GM23338 (cell line): ENCODE measurements around the gene OR10G4. TPM values are rescaled to one million over a fixed set of nuclear protein-coding genes. Genes with fewer than 3 reads are reported as not detected.

Experiments used
- ATAC-seq: fragments of 200-7000 bp; cut with Tn5 transposase; 3 replicates; pipeline ENCODE4 v1.9.1; 2020
- DNase-seq: peaks from one replicate; pipeline ENCODE4 v3.0.0-alpha.2; 2015; ENCODE audit warnings: low spot score
- H2AFZ ChIP-seq: fragments of 200-600 bp; sonication (generic); 2 replicates; pipeline ENCODE4 v1.8.0; 2016; ENCODE audit warnings: antibody characterized with exemption, mild to moderate bottlenecking, moderate library complexity
- H3F3A ChIP-seq: fragments of 200-600 bp; sonication (generic); replicated peaks from 2 replicates; pipeline ENCODE4 v1.8.0; 2017; ENCODE audit warnings: antibody characterized with exemption, mixed run types, low read depth
- H3K27ac ChIP-seq: fragments of 200-600 bp; sonication (generic); 2 replicates; pipeline ENCODE4 v1.6.1; 2016; ENCODE audit warnings: low read depth
- H3K27me3 ChIP-seq: fragments of 200-600 bp; sonication (generic); 2 replicates; pipeline ENCODE4 v1.8.0; 2016; ENCODE audit warnings: mild to moderate bottlenecking, mixed run types, moderate library complexity; ENCODE audit not compliant: insufficient read depth
- H3K36me3 ChIP-seq: fragments of 200-600 bp; sonication (generic); 2 replicates; pipeline ENCODE4 v1.8.0; 2016; ENCODE audit warnings: mild to moderate bottlenecking; ENCODE audit not compliant: insufficient read depth
- H3K4me1 ChIP-seq: fragments of 200-600 bp; sonication (generic); 2 replicates; pipeline ENCODE4 v1.8.0; 2016; ENCODE audit warnings: mild to moderate bottlenecking, moderate library complexity; ENCODE audit not compliant: insufficient read depth
- H3K4me2 ChIP-seq: fragments of 200-600 bp; sonication (generic); 2 replicates; pipeline ENCODE4 v1.7.1; 2017; ENCODE audit warnings: mixed run types
- H3K4me3 ChIP-seq: fragments of 200-600 bp; sonication (generic); 2 replicates; pipeline ENCODE4 v1.6.1; 2016; ENCODE audit warnings: mixed run types
- H3K79me2 ChIP-seq: fragments of 200-600 bp; sonication (generic); replicated peaks from 2 replicates; pipeline ENCODE4 v1.8.0; 2017; ENCODE audit warnings: mild to moderate bottlenecking; ENCODE audit not compliant: insufficient read depth
- H3K9me2 ChIP-seq: fragments of 200-600 bp; sonication (generic); 2 replicates; pipeline ENCODE4 v1.8.0; 2017; ENCODE audit not compliant: insufficient read depth
- H4K20me1 ChIP-seq: fragments of 200-600 bp; sonication (generic); replicated peaks from 2 replicates; pipeline ENCODE4 v1.8.0; 2017; ENCODE audit warnings: mild to moderate bottlenecking; ENCODE audit not compliant: insufficient read depth
- H3K27ac Mint-ChIP-seq: 2 replicates; pipeline ENCODE4 v1.8.0; 2020; ENCODE audit warnings: inconsistent platforms, mild to moderate bottlenecking, moderate library complexity, mixed read lengths
- H3K27me3 Mint-ChIP-seq: 3 replicates; pipeline ENCODE4 v1.8.0; 2022; ENCODE audit warnings: low read depth, mild to moderate bottlenecking, moderate library complexity, mixed read lengths, inconsistent platforms; ENCODE audit not compliant: insufficient read depth, poor library complexity
- H3K36me3 Mint-ChIP-seq: 3 replicates; pipeline ENCODE4 v1.8.0; 2021; ENCODE audit warnings: low read depth, mild to moderate bottlenecking, inconsistent platforms, moderate library complexity, mixed read lengths
- H3K4me1 Mint-ChIP-seq: 3 replicates; pipeline ENCODE4 v1.8.0; 2020; ENCODE audit warnings: mild to moderate bottlenecking, inconsistent platforms, mixed read lengths
- H3K4me3 Mint-ChIP-seq: 3 replicates; pipeline ENCODE4 v1.8.0; 2021; ENCODE audit warnings: moderate library complexity, mild to moderate bottlenecking, inconsistent platforms, mixed read lengths
- H3K9me3 Mint-ChIP-seq: 3 replicates; pipeline ENCODE4 v1.8.0; 2020; ENCODE audit warnings: moderate library complexity, mild to moderate bottlenecking, inconsistent platforms, mixed read lengths
- CREB1 ChIP-seq: fragments of 250-450 bp; sonication (Bioruptor Pico); IDR thresholded peaks from 2 replicates; pipeline ENCODE4 v1.5.0; 2020; ENCODE audit warnings: low read depth, mild to moderate bottlenecking, moderate library complexity
- EZH2 ChIP-seq: fragments of 200-600 bp; sonication (generic); IDR thresholded peaks from one replicate; pipeline ENCODE4 v1.8.0; 2017; ENCODE audit warnings: antibody characterized with exemption, mild to moderate bottlenecking, low read depth; ENCODE audit not compliant: unreplicated experiment
- EZH2phosphoT487 ChIP-seq: fragments of 200-600 bp; sonication (generic); IDR thresholded peaks from one replicate; pipeline ENCODE4 v1.8.1; 2018; ENCODE audit warnings: antibody characterized with exemption; ENCODE audit not compliant: unreplicated experiment
- JUNB ChIP-seq: IDR thresholded peaks from one replicate; pipeline ENCODE4 v1.6.1; 2016; ENCODE audit warnings: antibody characterized with exemption; ENCODE audit not compliant: unreplicated experiment
- NANOG ChIP-seq: IDR thresholded peaks from 2 replicates; pipeline ENCODE4 v1.6.1; 2016; ENCODE audit warnings: antibody characterized with exemption, borderline replicate concordance
- POLR2AphosphoS5 ChIP-seq: IDR thresholded peaks from 2 replicates; pipeline ENCODE4 v1.6.1; 2016; ENCODE audit warnings: antibody characterized with exemption, low read depth
- STAT1 ChIP-seq: IDR thresholded peaks from one replicate; pipeline ENCODE4 v1.6.1; 2016; ENCODE audit warnings: antibody characterized with exemption; ENCODE audit not compliant: unreplicated experiment
- ZNF114 ChIP-seq: fragments of 250-450 bp; sonication (Bioruptor Pico); IDR thresholded peaks from 2 replicates; pipeline ENCODE4 v1.5.0; 2020; ENCODE audit warnings: mild to moderate bottlenecking, moderate library complexity
- ZNF331 ChIP-seq: fragments of 250-450 bp; sonication (Bioruptor Pico); IDR thresholded peaks from 2 replicates; pipeline ENCODE4 v1.5.0; 2020; ENCODE audit warnings: low read depth, mild to moderate bottlenecking, moderate library complexity
- polyA plus RNA-seq: library from polyadenylated mRNA; unstranded; fragments of >200 nt; fragmentation: Nextera tagmentation; extraction: Ambion mirVana; gene quantifications from 2 replicates; pipeline ENCODE4 v1.2.1, GENCODE V29; 2016
- total RNA-seq: library from RNA; depleted of rRNA; stranded (reverse); fragments of >200 nt; shearing (Covaris generic); gene quantifications from 2 replicates; pipeline ENCODE4 v1.2.3, GENCODE V29; 2014
- TF ChIP-seq, protein P1 (sequence below): IDR thresholded peaks from one replicate; pipeline ENCODE4 v1.6.1; 2018; ENCODE audit warnings: antibody characterized with exemption; ENCODE audit not compliant: unreplicated experiment
- TF ChIP-seq, protein P2 (sequence below): fragments of 250-450 bp; sonication (Bioruptor Pico); IDR thresholded peaks from 2 replicates; pipeline ENCODE4 v1.5.0; 2020; ENCODE audit warnings: mild to moderate bottlenecking, moderate library complexity
- TF ChIP-seq, protein P3 (sequence below): IDR thresholded peaks from 2 replicates; pipeline ENCODE4 v1.6.1; 2016; ENCODE audit warnings: antibody characterized with exemption
- TF ChIP-seq, protein P4 (sequence below), 2 experiments: fragments of 200-600 bp in 1 of 2; sonication (generic) in 1 of 2; conservative IDR thresholded peaks; 2 replicates each; pipeline versions ENCODE4 v1.5.1 to v1.6.1; 2016 to 2017; ENCODE audit warnings: antibody characterized with exemption in 2 of 2, low read depth in 2 of 2, mild to moderate bottlenecking in 2 of 2, moderate library complexity in 1 of 2

Gene OR10G4
- total and polyA plus RNA-seq, 2 experiments from 2014 or later = not detected

DNA sequence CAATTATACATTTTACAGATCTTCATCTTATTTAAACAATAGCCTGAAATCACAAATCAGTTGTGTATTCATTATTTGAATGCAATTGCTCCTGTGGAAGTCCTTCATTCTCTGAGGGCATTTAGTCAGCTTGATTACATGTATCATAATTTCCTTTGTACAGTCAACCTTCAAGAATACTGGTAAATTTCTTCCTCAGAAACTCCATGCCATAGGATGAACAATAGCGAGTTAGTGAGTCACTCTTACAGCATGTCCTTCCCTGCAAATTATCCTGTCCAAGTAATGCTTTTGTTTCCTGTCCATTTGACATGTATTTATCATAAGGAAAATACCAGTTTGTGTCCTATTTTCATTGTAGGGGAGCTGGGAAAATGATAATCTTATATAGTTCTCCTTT is 39.0 kb upstream of the OR10G4 start:
- no peak overlapping the region for H3K27ac ChIP-seq
- H3K9me3 Mint-ChIP-seq = peaks cover under 1% of the 10 kb centered on the region; the same call in 1 of the 3 replicates
- no peaks in the 10 kb centered on the region for H3F3A ChIP-seq
- H3K27me3 ChIP-seq = no peaks in the 10 kb centered on the region
- H3K4me1 ChIP-seq = no peaks in the 10 kb centered on the region
- DNase-seq (no peak), ATAC-seq (no peak)
- no peaks in the 10 kb centered on the region for H3K9me2 ChIP-seq
- H3K4me1 Mint-ChIP-seq = peaks cover 5% of the 10 kb centered on the region; the same call in 2 of the 3 replicates
- H2AFZ ChIP-seq = no peak overlapping the region
- H3K4me3 ChIP-seq = no peak overlapping the region
- H3K79me2 ChIP-seq = no peaks in the 10 kb centered on the region
- H3K4me2 ChIP-seq = no peak overlapping the region
- no peaks in the 10 kb centered on the region for H3K36me3 Mint-ChIP-seq
- no peak overlapping the region for H3K27ac Mint-ChIP-seq
- no peak for TF ChIP-seq ZNF114
- TF ChIP-seq, protein P1, sequence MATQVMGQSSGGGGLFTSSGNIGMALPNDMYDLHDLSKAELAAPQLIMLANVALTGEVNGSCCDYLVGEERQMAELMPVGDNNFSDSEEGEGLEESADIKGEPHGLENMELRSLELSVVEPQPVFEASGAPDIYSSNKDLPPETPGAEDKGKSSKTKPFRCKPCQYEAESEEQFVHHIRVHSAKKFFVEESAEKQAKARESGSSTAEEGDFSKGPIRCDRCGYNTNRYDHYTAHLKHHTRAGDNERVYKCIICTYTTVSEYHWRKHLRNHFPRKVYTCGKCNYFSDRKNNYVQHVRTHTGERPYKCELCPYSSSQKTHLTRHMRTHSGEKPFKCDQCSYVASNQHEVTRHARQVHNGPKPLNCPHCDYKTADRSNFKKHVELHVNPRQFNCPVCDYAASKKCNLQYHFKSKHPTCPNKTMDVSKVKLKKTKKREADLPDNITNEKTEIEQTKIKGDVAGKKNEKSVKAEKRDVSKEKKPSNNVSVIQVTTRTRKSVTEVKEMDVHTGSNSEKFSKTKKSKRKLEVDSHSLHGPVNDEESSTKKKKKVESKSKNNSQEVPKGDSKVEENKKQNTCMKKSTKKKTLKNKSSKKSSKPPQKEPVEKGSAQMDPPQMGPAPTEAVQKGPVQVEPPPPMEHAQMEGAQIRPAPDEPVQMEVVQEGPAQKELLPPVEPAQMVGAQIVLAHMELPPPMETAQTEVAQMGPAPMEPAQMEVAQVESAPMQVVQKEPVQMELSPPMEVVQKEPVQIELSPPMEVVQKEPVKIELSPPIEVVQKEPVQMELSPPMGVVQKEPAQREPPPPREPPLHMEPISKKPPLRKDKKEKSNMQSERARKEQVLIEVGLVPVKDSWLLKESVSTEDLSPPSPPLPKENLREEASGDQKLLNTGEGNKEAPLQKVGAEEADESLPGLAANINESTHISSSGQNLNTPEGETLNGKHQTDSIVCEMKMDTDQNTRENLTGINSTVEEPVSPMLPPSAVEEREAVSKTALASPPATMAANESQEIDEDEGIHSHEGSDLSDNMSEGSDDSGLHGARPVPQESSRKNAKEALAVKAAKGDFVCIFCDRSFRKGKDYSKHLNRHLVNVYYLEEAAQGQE = no peak
- TF ChIP-seq EZH2phosphoT487 = no peak
- TF ChIP-seq ZNF331 (CRISPR knock-in tag) = no peak
- TF ChIP-seq POLR2AphosphoS5 = no peak
- TF ChIP-seq, protein P2, sequence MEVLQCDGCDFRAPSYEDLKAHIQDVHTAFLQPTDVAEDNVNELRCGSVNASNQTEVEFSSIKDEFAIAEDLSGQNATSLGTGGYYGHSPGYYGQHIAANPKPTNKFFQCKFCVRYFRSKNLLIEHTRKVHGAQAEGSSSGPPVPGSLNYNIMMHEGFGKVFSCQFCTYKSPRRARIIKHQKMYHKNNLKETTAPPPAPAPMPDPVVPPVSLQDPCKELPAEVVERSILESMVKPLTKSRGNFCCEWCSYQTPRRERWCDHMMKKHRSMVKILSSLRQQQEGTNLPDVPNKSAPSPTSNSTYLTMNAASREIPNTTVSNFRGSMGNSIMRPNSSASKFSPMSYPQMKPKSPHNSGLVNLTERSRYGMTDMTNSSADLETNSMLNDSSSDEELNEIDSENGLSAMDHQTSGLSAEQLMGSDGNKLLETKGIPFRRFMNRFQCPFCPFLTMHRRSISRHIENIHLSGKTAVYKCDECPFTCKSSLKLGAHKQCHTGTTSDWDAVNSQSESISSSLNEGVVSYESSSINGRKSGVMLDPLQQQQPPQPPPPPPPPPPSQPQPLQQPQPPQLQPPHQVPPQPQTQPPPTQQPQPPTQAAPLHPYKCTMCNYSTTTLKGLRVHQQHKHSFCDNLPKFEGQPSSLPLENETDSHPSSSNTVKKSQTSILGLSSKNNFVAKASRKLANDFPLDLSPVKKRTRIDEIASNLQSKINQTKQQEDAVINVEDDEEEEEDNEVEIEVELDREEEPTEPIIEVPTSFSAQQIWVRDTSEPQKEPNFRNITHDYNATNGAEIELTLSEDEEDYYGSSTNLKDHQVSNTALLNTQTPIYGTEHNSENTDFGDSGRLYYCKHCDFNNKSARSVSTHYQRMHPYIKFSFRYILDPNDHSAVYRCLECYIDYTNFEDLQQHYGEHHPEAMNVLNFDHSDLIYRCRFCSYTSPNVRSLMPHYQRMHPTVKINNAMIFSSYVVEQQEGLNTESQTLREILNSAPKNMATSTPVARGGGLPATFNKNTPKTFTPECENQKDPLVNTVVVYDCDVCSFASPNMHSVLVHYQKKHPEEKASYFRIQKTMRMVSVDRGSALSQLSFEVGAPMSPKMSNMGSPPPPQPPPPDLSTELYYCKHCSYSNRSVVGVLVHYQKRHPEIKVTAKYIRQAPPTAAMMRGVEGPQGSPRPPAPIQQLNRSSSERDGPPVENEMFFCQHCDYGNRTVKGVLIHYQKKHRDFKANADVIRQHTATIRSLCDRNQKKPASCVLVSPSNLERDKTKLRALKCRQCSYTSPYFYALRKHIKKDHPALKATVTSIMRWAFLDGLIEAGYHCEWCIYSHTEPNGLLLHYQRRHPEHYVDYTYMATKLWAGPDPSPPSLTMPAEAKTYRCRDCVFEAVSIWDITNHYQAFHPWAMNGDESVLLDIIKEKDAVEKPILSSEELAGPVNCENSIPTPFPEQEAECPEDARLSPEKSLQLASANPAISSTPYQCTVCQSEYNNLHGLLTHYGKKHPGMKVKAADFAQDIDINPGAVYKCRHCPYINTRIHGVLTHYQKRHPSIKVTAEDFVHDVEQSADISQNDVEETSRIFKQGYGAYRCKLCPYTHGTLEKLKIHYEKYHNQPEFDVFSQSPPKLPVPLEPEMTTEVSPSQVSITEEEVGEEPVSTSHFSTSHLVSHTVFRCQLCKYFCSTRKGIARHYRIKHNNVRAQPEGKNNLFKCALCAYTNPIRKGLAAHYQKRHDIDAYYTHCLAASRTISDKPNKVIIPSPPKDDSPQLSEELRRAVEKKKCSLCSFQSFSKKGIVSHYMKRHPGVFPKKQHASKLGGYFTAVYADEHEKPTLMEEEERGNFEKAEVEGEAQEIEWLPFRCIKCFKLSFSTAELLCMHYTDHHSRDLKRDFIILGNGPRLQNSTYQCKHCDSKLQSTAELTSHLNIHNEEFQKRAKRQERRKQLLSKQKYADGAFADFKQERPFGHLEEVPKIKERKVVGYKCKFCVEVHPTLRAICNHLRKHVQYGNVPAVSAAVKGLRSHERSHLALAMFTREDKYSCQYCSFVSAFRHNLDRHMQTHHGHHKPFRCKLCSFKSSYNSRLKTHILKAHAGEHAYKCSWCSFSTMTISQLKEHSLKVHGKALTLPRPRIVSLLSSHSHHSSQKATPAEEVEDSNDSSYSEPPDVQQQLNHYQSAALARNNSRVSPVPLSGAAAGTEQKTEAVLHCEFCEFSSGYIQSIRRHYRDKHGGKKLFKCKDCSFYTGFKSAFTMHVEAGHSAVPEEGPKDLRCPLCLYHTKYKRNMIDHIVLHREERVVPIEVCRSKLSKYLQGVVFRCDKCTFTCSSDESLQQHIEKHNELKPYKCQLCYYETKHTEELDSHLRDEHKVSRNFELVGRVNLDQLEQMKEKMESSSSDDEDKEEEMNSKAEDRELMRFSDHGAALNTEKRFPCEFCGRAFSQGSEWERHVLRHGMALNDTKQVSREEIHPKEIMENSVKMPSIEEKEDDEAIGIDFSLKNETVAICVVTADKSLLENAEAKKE = no peak
- TF ChIP-seq STAT1 = no peak
- TF ChIP-seq, protein P3, sequence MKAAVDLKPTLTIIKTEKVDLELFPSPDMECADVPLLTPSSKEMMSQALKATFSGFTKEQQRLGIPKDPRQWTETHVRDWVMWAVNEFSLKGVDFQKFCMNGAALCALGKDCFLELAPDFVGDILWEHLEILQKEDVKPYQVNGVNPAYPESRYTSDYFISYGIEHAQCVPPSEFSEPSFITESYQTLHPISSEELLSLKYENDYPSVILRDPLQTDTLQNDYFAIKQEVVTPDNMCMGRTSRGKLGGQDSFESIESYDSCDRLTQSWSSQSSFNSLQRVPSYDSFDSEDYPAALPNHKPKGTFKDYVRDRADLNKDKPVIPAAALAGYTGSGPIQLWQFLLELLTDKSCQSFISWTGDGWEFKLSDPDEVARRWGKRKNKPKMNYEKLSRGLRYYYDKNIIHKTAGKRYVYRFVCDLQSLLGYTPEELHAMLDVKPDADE = no peak
- TF ChIP-seq JUNB = no peak
- no peak for TF ChIP-seq EZH2
- no peak for TF ChIP-seq NANOG
- no peak for TF ChIP-seq CREB1 (CRISPR knock-in tag)
- TF ChIP-seq, protein P4, sequence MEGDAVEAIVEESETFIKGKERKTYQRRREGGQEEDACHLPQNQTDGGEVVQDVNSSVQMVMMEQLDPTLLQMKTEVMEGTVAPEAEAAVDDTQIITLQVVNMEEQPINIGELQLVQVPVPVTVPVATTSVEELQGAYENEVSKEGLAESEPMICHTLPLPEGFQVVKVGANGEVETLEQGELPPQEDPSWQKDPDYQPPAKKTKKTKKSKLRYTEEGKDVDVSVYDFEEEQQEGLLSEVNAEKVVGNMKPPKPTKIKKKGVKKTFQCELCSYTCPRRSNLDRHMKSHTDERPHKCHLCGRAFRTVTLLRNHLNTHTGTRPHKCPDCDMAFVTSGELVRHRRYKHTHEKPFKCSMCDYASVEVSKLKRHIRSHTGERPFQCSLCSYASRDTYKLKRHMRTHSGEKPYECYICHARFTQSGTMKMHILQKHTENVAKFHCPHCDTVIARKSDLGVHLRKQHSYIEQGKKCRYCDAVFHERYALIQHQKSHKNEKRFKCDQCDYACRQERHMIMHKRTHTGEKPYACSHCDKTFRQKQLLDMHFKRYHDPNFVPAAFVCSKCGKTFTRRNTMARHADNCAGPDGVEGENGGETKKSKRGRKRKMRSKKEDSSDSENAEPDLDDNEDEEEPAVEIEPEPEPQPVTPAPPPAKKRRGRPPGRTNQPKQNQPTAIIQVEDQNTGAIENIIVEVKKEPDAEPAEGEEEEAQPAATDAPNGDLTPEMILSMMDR (conservative IDR thresholded peaks at IDR 0.05; ENCODE audit: low read depth in 2 of 2) = no peak
- H3K27me3 Mint-ChIP-seq = peaks cover 5% of the 10 kb centered on the region
- no peak overlapping the region for H3K4me3 Mint-ChIP-seq
- no peaks in the 10 kb centered on the region for H4K20me1 ChIP-seq
- H3K36me3 ChIP-seq = no peaks in the 10 kb centered on the region
